Stromal cell of bone marrow (primary cell): ENCODE results near the gene MAPK13.

Source experiments
- DNase-seq: peaks from one replicate; pipeline ENCODE4 v3.0.0-alpha.2; 2012; ENCODE audit warnings: low read depth

Gene MAPK13

GRCh38 chr6:36154286-36154685 is 24.0 kb downstream of the MAPK13 start:
- DNase-seq: no peak

- DNase-seq: no peak
Observed at GRCh38 chr6:36155662-36156061, 25.3 kb downstream of the MAPK13 start.

GRCh38 chr6:36160147-36160760 is 29.9 kb downstream of the MAPK13 start:
- DNase-seq: peak; percentile 11

GRCh38 chr6:36169023-36170007 is 39.0 kb downstream of the MAPK13 start:
- no peak for DNase-seq

- no peak for DNase-seq
Observed at GRCh38 chr6:36170704-36171103, 40.4 kb downstream of the MAPK13 start.

GRCh38 chr6:36171573-36171972 is 41.3 kb downstream of the MAPK13 start:
- DNase-seq: no peak

- no peak for DNase-seq
Observed at GRCh38 chr6:36177166-36177565, 46.9 kb downstream of the MAPK13 start.

- no peak for DNase-seq
Observed at GRCh38 chr6:36178544-36178943, 48.2 kb downstream of the MAPK13 start.

- no peak for DNase-seq
Observed at GRCh38 chr6:36180126-36180525, 49.8 kb downstream of the MAPK13 start.

GRCh38 chr6:36184311-36184710 is 54.0 kb downstream of the MAPK13 start:
- no peak for DNase-seq

GRCh38 chr6:36186199-36186598 is 55.9 kb downstream of the MAPK13 start:
- no peak for DNase-seq

GRCh38 chr6:36187446-36187845 is 57.1 kb downstream of the MAPK13 start:
- DNase-seq: no peak
